ENCODE data around the gene TUSC2.

DNA sequence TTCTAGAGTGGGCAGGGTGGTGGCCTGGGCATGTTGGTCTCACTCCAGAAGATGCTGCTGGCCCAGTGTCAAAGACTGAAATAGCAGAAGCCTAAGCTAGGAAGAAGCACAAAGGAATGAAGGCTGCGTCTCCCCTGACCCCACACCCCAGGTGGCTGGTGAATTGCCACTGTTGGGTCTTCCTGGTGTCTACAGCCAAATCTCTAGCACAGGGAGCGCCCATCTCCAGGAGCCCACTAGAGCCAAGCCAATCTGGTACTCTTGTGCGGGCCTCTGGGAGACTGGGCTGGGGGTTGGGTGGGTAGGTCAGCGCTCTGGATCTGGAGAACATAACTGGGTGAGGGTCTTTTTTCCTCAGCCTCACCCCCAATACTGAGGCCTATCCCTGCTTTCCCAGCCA, 894 bp downstream of the TUSC2 start:
- TF ChIP-seq POLR2AphosphoS5 (IDR thresholded peaks at IDR 0.05) (no peak), POLR2A (IDR thresholded peaks at IDR 0.05) (no peak)
- TF ChIP-seq, protein P1, sequence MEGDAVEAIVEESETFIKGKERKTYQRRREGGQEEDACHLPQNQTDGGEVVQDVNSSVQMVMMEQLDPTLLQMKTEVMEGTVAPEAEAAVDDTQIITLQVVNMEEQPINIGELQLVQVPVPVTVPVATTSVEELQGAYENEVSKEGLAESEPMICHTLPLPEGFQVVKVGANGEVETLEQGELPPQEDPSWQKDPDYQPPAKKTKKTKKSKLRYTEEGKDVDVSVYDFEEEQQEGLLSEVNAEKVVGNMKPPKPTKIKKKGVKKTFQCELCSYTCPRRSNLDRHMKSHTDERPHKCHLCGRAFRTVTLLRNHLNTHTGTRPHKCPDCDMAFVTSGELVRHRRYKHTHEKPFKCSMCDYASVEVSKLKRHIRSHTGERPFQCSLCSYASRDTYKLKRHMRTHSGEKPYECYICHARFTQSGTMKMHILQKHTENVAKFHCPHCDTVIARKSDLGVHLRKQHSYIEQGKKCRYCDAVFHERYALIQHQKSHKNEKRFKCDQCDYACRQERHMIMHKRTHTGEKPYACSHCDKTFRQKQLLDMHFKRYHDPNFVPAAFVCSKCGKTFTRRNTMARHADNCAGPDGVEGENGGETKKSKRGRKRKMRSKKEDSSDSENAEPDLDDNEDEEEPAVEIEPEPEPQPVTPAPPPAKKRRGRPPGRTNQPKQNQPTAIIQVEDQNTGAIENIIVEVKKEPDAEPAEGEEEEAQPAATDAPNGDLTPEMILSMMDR (IDR thresholded peaks at IDR 0.05 in 8 of 11, conservative IDR thresholded peaks at IDR 0.05 in 3 of 11) = no peak
